ENCODE measurements around the gene LRRC26. TPM values are rescaled to one million over a fixed set of nuclear protein-coding genes. Genes with fewer than 3 reads are reported as not detected.
"Not testable (repeated sequence)": the region's sequence is repeated elsewhere in the genome, so short reads cannot be mapped to it uniquely, and the experiment has no call there.

LRRC26 gene
- polyA plus RNA-seq, 2 of the 4 experiments (the other 2 are of a cell fraction), result 0.08 to 1.0 TPM

GRCh38 chr9:137123468-137123837, 46.4 kb downstream of the LRRC26 start:
- DNase-seq (ENCODE audit: low read depth in 1 of 2, low spot score in 1 of 2) (no peak), ATAC-seq (no peak), FAIRE-seq (no peak)
- H3K9me3 ChIP-seq, result no peaks in the 10 kb centered on the region
- no peak overlapping the region for H3K4me2 ChIP-seq
- ChIA-PET POLR2A (no interaction called here), CTCF (interaction anchor here (0.8 to 10.8 kb wide), 13 partner anchors 16 to 115 kb away, joined by 3 to 113 read pairs (median 5); partner anchors contain the start of genes CYSRT1, NPDC1, RNF208 and RNF224)
- TF ChIP-seq HMGXB4 (CRISPR knock-in tag; IDR thresholded peaks at IDR 0.05; ENCODE audit: borderline replicate concordance), result no peak
- TF ChIP-seq JUN (IDR thresholded peaks at IDR 0.05), result no peak
- no peak for TF ChIP-seq CHD4 (IDR thresholded peaks at IDR 0.05; ENCODE audit: borderline replicate concordance)
- no peak for TF ChIP-seq HOXB13 (CRISPR knock-in tag; IDR thresholded peaks at IDR 0.05; ENCODE audit: low read depth)
- no peak for TF ChIP-seq EHF (CRISPR knock-in tag; IDR thresholded peaks at IDR 0.05)
- no peak for TF ChIP-seq BHLHE40 (IDR thresholded peaks at IDR 0.05; ENCODE audit: low read depth, low read length)
- TF ChIP-seq RNF2 (IDR thresholded peaks at IDR 0.05; ENCODE audit: borderline replicate concordance, low read depth), result no peak
- TF ChIP-seq MAX (IDR thresholded peaks at IDR 0.05), result no peak
- no peak for TF ChIP-seq ZFP36 (IDR thresholded peaks at IDR 0.05; ENCODE audit: borderline replicate concordance, partially characterized antibody)
- H3K27ac ChIP-seq, result no peak overlapping the region
- WGBS (ENCODE audit: missing lambda C conversion rate), result 80% methylated on average over 5 of the region's 5 CpGs
- H3K4me3 ChIP-seq, result no peak overlapping the region
- peaks cover 23% of the 10 kb centered on the region for H3K4me1 ChIP-seq

- 93% methylated on average over 16 of the region's 16 CpGs for WGBS (ENCODE audit: missing lambda C conversion rate)
Observed at GRCh38 chr9:137122796-137123467, 46.9 kb downstream of the LRRC26 start.

GRCh38 chr9:137121927-137122795, 47.7 kb downstream of the LRRC26 start:
- H3K27ac ChIP-seq; H3K9me3 ChIP-seq; FAIRE-seq; POLR2A ChIA-PET; DNase-seq (ENCODE audit: low read depth in 1 of 2, low spot score in 1 of 2); H3K4me3 ChIP-seq: not testable (repeated sequence)
- peak overlapping the region; percentile 59 for H3K4me2 ChIP-seq
- ATAC-seq, result peak in 1 of 2 experiments; percentile 26; a peak in 1 of 6 replicates
- CTCF ChIA-PET, result interaction anchor here (0.8 to 10.8 kb wide), 12 partner anchors 15 to 315 kb away, joined by 3 to 113 read pairs (median 5); partner anchors contain the start of genes CYSRT1, RNF208, RNF224 and TMEM210
- H3K4me1 ChIP-seq, result peaks cover 17% of the 10 kb centered on the region
- 74% methylated on average over 20 of the region's 25 CpGs for WGBS (ENCODE audit: missing lambda C conversion rate)

More at GRCh38 chr9:137122796-137123467, 46.9 kb downstream of the LRRC26 start:
- H3K27ac ChIP-seq; POLR2A ChIA-PET; H3K4me3 ChIP-seq; H3K9me3 ChIP-seq; ATAC-seq; FAIRE-seq; H3K4me2 ChIP-seq; DNase-seq (ENCODE audit: low read depth in 1 of 2, low spot score in 1 of 2): not testable (repeated sequence)
- CTCF ChIA-PET, result interaction anchor here (0.8 to 10.8 kb wide), 15 partner anchors 16 to 316 kb away, joined by 3 to 113 read pairs (median 5); partner anchors contain the start of genes CYSRT1, NPDC1, RNF208 and RNF224
- H3K4me1 ChIP-seq, result peaks cover 18% of the 10 kb centered on the region

Small RNAs within 50 kb of the gene (small RNA-seq; reads per million reads assigned to genes)
- gene MIR3621, result 0 reads per million in 6 experiments

Other genes starting within 250 kb of the LRRC26 start
Only the 30 nearest of the 31 such genes appear.
- gene C8G, start 224.8 kb downstream of the LRRC26 start, polyA plus RNA-seq (2011; rRNA removed), result 0.41 and 0.45 TPM in 2 replicates
- gene C8G, start 224.8 kb downstream of the LRRC26 start, polyA plus RNA-seq (2017; fragmentation: RNase III; extraction: RNeasy Plus Mini Kit Qiagen cat#74134 plus additional on column Dnase treatment), result 1.1 to 1.3 TPM (median 1.1 TPM) in 3 replicates
- 0.74 and 1.8 TPM in 2 replicates for gene LCN12, start 217.8 kb downstream of the LRRC26 start, polyA plus RNA-seq (2011; rRNA removed)
- 2.8 to 3.6 TPM (median 3.0 TPM) in 3 replicates for gene LCN12, start 217.8 kb downstream of the LRRC26 start, polyA plus RNA-seq (2017; fragmentation: RNase III; extraction: RNeasy Plus Mini Kit Qiagen cat#74134 plus additional on column Dnase treatment)
- gene PTGDS, start 192.5 kb downstream of the LRRC26 start, polyA plus RNA-seq (2011; rRNA removed), result 0.31 and 0.33 TPM in 2 replicates
- gene PTGDS, start 192.5 kb downstream of the LRRC26 start, polyA plus RNA-seq (2017; fragmentation: RNase III; extraction: RNeasy Plus Mini Kit Qiagen cat#74134 plus additional on column Dnase treatment), result 0.18 to 0.34 TPM (median 0.26 TPM) in 3 replicates
- 0.04 and 0.19 TPM in 2 replicates for gene LCNL1, start 187.1 kb downstream of the LRRC26 start, polyA plus RNA-seq (2011; rRNA removed)
- gene LCNL1, start 187.1 kb downstream of the LRRC26 start, polyA plus RNA-seq (2017; fragmentation: RNase III; extraction: RNeasy Plus Mini Kit Qiagen cat#74134 plus additional on column Dnase treatment), result 0.05 to 0.08 TPM (median 0.08 TPM) in 3 replicates
- gene PAXX, start 177.6 kb downstream of the LRRC26 start, polyA plus RNA-seq (2011; rRNA removed), result 12.6 and 15.6 TPM in 2 replicates
- gene PAXX, start 177.6 kb downstream of the LRRC26 start, polyA plus RNA-seq (2017; fragmentation: RNase III; extraction: RNeasy Plus Mini Kit Qiagen cat#74134 plus additional on column Dnase treatment), result 50.7 to 57.0 TPM (median 53.2 TPM) in 3 replicates
- gene CLIC3, start 173.5 kb downstream of the LRRC26 start, polyA plus RNA-seq (2011; rRNA removed), result 0.33 and 0.61 TPM in 2 replicates
- gene CLIC3, start 173.5 kb downstream of the LRRC26 start, polyA plus RNA-seq (2017; fragmentation: RNase III; extraction: RNeasy Plus Mini Kit Qiagen cat#74134 plus additional on column Dnase treatment), result 5.1 to 6.6 TPM (median 6.4 TPM) in 3 replicates
- gene ABCA2, start 141.8 kb downstream of the LRRC26 start, polyA plus RNA-seq (2011; rRNA removed), result 8.3 and 10.1 TPM in 2 replicates
- gene ABCA2, start 141.8 kb downstream of the LRRC26 start, polyA plus RNA-seq (2017; fragmentation: RNase III; extraction: RNeasy Plus Mini Kit Qiagen cat#74134 plus additional on column Dnase treatment), result 23.0 to 25.6 TPM (median 24.7 TPM) in 3 replicates
- not detected in 2 replicates for gene FUT7, start 138.0 kb downstream of the LRRC26 start, polyA plus RNA-seq (2011; rRNA removed)
- 0.07 TPM in 1 of 3 replicates, not detected in the others for gene FUT7, start 138.0 kb downstream of the LRRC26 start, polyA plus RNA-seq (2017; fragmentation: RNase III; extraction: RNeasy Plus Mini Kit Qiagen cat#74134 plus additional on column Dnase treatment)
- gene NPDC1, start 123.9 kb downstream of the LRRC26 start, polyA plus RNA-seq (2011; rRNA removed), result 12.7 and 13.0 TPM in 2 replicates
- 33.2 to 40.6 TPM (median 40.2 TPM) in 3 replicates for gene NPDC1, start 123.9 kb downstream of the LRRC26 start, polyA plus RNA-seq (2017; fragmentation: RNase III; extraction: RNeasy Plus Mini Kit Qiagen cat#74134 plus additional on column Dnase treatment)
- 0.75 and 2.3 TPM in 2 replicates for gene ENTPD2, start 116.0 kb downstream of the LRRC26 start, polyA plus RNA-seq (2011; rRNA removed)
- 0.71 to 1.2 TPM (median 1.1 TPM) in 3 replicates for gene ENTPD2, start 116.0 kb downstream of the LRRC26 start, polyA plus RNA-seq (2017; fragmentation: RNase III; extraction: RNeasy Plus Mini Kit Qiagen cat#74134 plus additional on column Dnase treatment)
- 6.5 and 6.9 TPM in 2 replicates for gene SAPCD2, start 99.5 kb downstream of the LRRC26 start, polyA plus RNA-seq (2011; rRNA removed)
- 13.1 to 16.4 TPM (median 14.6 TPM) in 3 replicates for gene SAPCD2, start 99.5 kb downstream of the LRRC26 start, polyA plus RNA-seq (2017; fragmentation: RNase III; extraction: RNeasy Plus Mini Kit Qiagen cat#74134 plus additional on column Dnase treatment)
- gene UAP1L1, start 92.5 kb downstream of the LRRC26 start, polyA plus RNA-seq (2011; rRNA removed), result 1.2 and 1.9 TPM in 2 replicates
- 4.8 to 7.8 TPM (median 6.0 TPM) in 3 replicates for gene UAP1L1, start 92.5 kb downstream of the LRRC26 start, polyA plus RNA-seq (2017; fragmentation: RNase III; extraction: RNeasy Plus Mini Kit Qiagen cat#74134 plus additional on column Dnase treatment)
- 31.7 and 47.8 TPM in 2 replicates for gene MAN1B1, start 83.1 kb downstream of the LRRC26 start, polyA plus RNA-seq (2011; rRNA removed)
- gene MAN1B1, start 83.1 kb downstream of the LRRC26 start, polyA plus RNA-seq (2017; fragmentation: RNase III; extraction: RNeasy Plus Mini Kit Qiagen cat#74134 plus additional on column Dnase treatment), result 45.1 to 48.6 TPM (median 47.0 TPM) in 3 replicates
- gene DPP7, start 55.3 kb downstream of the LRRC26 start, polyA plus RNA-seq (2011; rRNA removed), result 27.6 and 36.0 TPM in 2 replicates
- gene DPP7, start 55.3 kb downstream of the LRRC26 start, polyA plus RNA-seq (2017; fragmentation: RNase III; extraction: RNeasy Plus Mini Kit Qiagen cat#74134 plus additional on column Dnase treatment), result 61.3 to 71.8 TPM (median 68.5 TPM) in 3 replicates
- gene GRIN1, start 30.9 kb downstream of the LRRC26 start, polyA plus RNA-seq (2011; rRNA removed), result 0.11 and 0.13 TPM in 2 replicates
- gene GRIN1, start 30.9 kb downstream of the LRRC26 start, polyA plus RNA-seq (2017; fragmentation: RNase III; extraction: RNeasy Plus Mini Kit Qiagen cat#74134 plus additional on column Dnase treatment), result 0.30 to 0.51 TPM (median 0.45 TPM) in 3 replicates
- gene TMEM210, start 2.0 kb upstream of the LRRC26 start, polyA plus RNA-seq (2011; rRNA removed), result not detected in 2 replicates
- gene TMEM210, start 2.0 kb upstream of the LRRC26 start, polyA plus RNA-seq (2017; fragmentation: RNase III; extraction: RNeasy Plus Mini Kit Qiagen cat#74134 plus additional on column Dnase treatment), result not detected in 3 replicates
- 17.5 and 22.3 TPM in 2 replicates for gene ANAPC2, start 18.5 kb upstream of the LRRC26 start, polyA plus RNA-seq (2011; rRNA removed)
- gene ANAPC2, start 18.5 kb upstream of the LRRC26 start, polyA plus RNA-seq (2017; fragmentation: RNase III; extraction: RNeasy Plus Mini Kit Qiagen cat#74134 plus additional on column Dnase treatment), result 35.4 to 40.7 TPM (median 39.9 TPM) in 3 replicates
- gene SSNA1, start 18.6 kb upstream of the LRRC26 start, polyA plus RNA-seq (2011; rRNA removed), result 52.6 and 54.1 TPM in 2 replicates
- 89.2 to 102 TPM (median 102 TPM) in 3 replicates for gene SSNA1, start 18.6 kb upstream of the LRRC26 start, polyA plus RNA-seq (2017; fragmentation: RNase III; extraction: RNeasy Plus Mini Kit Qiagen cat#74134 plus additional on column Dnase treatment)
- 2.1 and 2.4 TPM in 2 replicates for gene TPRN, start 30.7 kb upstream of the LRRC26 start, polyA plus RNA-seq (2011; rRNA removed)
- gene TPRN, start 30.7 kb upstream of the LRRC26 start, polyA plus RNA-seq (2017; fragmentation: RNase III; extraction: RNeasy Plus Mini Kit Qiagen cat#74134 plus additional on column Dnase treatment), result 5.3 to 6.5 TPM (median 6.3 TPM) in 3 replicates
- gene TMEM203, start 35.6 kb upstream of the LRRC26 start, polyA plus RNA-seq (2011; rRNA removed), result 47.3 and 51.8 TPM in 2 replicates
- 29.2 to 31.0 TPM (median 31.0 TPM) in 3 replicates for gene TMEM203, start 35.6 kb upstream of the LRRC26 start, polyA plus RNA-seq (2017; fragmentation: RNase III; extraction: RNeasy Plus Mini Kit Qiagen cat#74134 plus additional on column Dnase treatment)
- gene NDOR1, start 35.6 kb upstream of the LRRC26 start, polyA plus RNA-seq (2011; rRNA removed), result 5.6 and 6.4 TPM in 2 replicates
- 17.9 to 19.5 TPM (median 17.9 TPM) in 3 replicates for gene NDOR1, start 35.6 kb upstream of the LRRC26 start, polyA plus RNA-seq (2017; fragmentation: RNase III; extraction: RNeasy Plus Mini Kit Qiagen cat#74134 plus additional on column Dnase treatment)
- 0.06 and 0.29 TPM in 2 replicates for gene RNF208, start 52.2 kb upstream of the LRRC26 start, polyA plus RNA-seq (2011; rRNA removed)
- gene RNF208, start 52.2 kb upstream of the LRRC26 start, polyA plus RNA-seq (2017; fragmentation: RNase III; extraction: RNeasy Plus Mini Kit Qiagen cat#74134 plus additional on column Dnase treatment), result 1.0 to 1.7 TPM (median 1.7 TPM) in 3 replicates
- 0.30 and 0.32 TPM in 2 replicates for gene CYSRT1, start 55.1 kb upstream of the LRRC26 start, polyA plus RNA-seq (2011; rRNA removed)
- 0.81 to 1.0 TPM (median 0.87 TPM) in 3 replicates for gene CYSRT1, start 55.1 kb upstream of the LRRC26 start, polyA plus RNA-seq (2017; fragmentation: RNase III; extraction: RNeasy Plus Mini Kit Qiagen cat#74134 plus additional on column Dnase treatment)
- gene RNF224, start 57.5 kb upstream of the LRRC26 start, polyA plus RNA-seq (2011; rRNA removed), result not detected in 2 replicates
- gene RNF224, start 57.5 kb upstream of the LRRC26 start, polyA plus RNA-seq (2017; fragmentation: RNase III; extraction: RNeasy Plus Mini Kit Qiagen cat#74134 plus additional on column Dnase treatment), result 0.04 to 0.07 TPM (median 0.07 TPM) in 3 replicates
- not detected in 2 replicates for gene SLC34A3, start 60.9 kb upstream of the LRRC26 start, polyA plus RNA-seq (2011; rRNA removed)
- gene SLC34A3, start 60.9 kb upstream of the LRRC26 start, polyA plus RNA-seq (2017; fragmentation: RNase III; extraction: RNeasy Plus Mini Kit Qiagen cat#74134 plus additional on column Dnase treatment), result 0.04 to 0.05 TPM (median 0.05 TPM) in 3 replicates
- gene TUBB4B, start 71.2 kb upstream of the LRRC26 start, polyA plus RNA-seq (2011; rRNA removed), result 256 and 268 TPM in 2 replicates
- gene TUBB4B, start 71.2 kb upstream of the LRRC26 start, polyA plus RNA-seq (2017; fragmentation: RNase III; extraction: RNeasy Plus Mini Kit Qiagen cat#74134 plus additional on column Dnase treatment), result 646 to 795 TPM (median 671 TPM) in 3 replicates
- not detected in 2 replicates for gene STPG3, start 81.2 kb upstream of the LRRC26 start, polyA plus RNA-seq (2011; rRNA removed)
- gene STPG3, start 81.2 kb upstream of the LRRC26 start, polyA plus RNA-seq (2017; fragmentation: RNase III; extraction: RNeasy Plus Mini Kit Qiagen cat#74134 plus additional on column Dnase treatment), result not detected in 3 replicates
- gene NELFB, start 85.3 kb upstream of the LRRC26 start, polyA plus RNA-seq (2011; rRNA removed), result 31.8 and 33.8 TPM in 2 replicates
- gene NELFB, start 85.3 kb upstream of the LRRC26 start, polyA plus RNA-seq (2017; fragmentation: RNase III; extraction: RNeasy Plus Mini Kit Qiagen cat#74134 plus additional on column Dnase treatment), result 44.4 to 46.3 TPM (median 45.3 TPM) in 3 replicates
- gene TOR4A, start 107.7 kb upstream of the LRRC26 start, polyA plus RNA-seq (2011; rRNA removed), result 8.7 and 9.8 TPM in 2 replicates
- gene TOR4A, start 107.7 kb upstream of the LRRC26 start, polyA plus RNA-seq (2017; fragmentation: RNase III; extraction: RNeasy Plus Mini Kit Qiagen cat#74134 plus additional on column Dnase treatment), result 15.6 to 18.6 TPM (median 17.5 TPM) in 3 replicates
- gene NRARP, start 132.2 kb upstream of the LRRC26 start, polyA plus RNA-seq (2011; rRNA removed), result 3.2 and 5.1 TPM in 2 replicates
- 1.3 to 1.4 TPM (median 1.3 TPM) in 3 replicates for gene NRARP, start 132.2 kb upstream of the LRRC26 start, polyA plus RNA-seq (2017; fragmentation: RNase III; extraction: RNeasy Plus Mini Kit Qiagen cat#74134 plus additional on column Dnase treatment)

Measured in A549 (cell line).